GM23248 (cell line): Measurements from ENCODE around the gene AXIN1. TPM values are rescaled to one million over a fixed set of nuclear protein-coding genes. Genes with fewer than 3 reads are reported as not detected.
"Not testable (repeated sequence)": the region's sequence is repeated elsewhere in the genome, so short reads cannot be mapped to it uniquely, and the experiment has no call there.

Experiments used
- DNase-seq: peaks from one replicate; pipeline ENCODE4 v3.0.0-alpha.2; 2015
- H2AFZ ChIP-seq: fragments of 200-600 bp; sonication (generic); 2 replicates; pipeline ENCODE4 v1.6.1; 2016; ENCODE audit warnings: antibody characterized with exemption
- H3F3A ChIP-seq: fragments of 200-600 bp; sonication (generic); 2 replicates; pipeline ENCODE4 v1.6.1; 2016; ENCODE audit warnings: mild to moderate bottlenecking, antibody characterized with exemption, mixed run types; ENCODE audit not compliant: insufficient read depth
- H3K27ac ChIP-seq: fragments of 200-600 bp; sonication (generic); 2 replicates; pipeline ENCODE4 v1.5.1; 2016; ENCODE audit warnings: mild to moderate bottlenecking
- H3K27me3 ChIP-seq: fragments of 200-600 bp; sonication (generic); replicated peaks from 2 replicates; pipeline ENCODE4 v1.6.1; 2016; ENCODE audit warnings: mild to moderate bottlenecking; ENCODE audit not compliant: insufficient read depth
- H3K36me3 ChIP-seq: fragments of 200-600 bp; sonication (generic); 2 replicates; pipeline ENCODE4 v1.6.1; 2016; ENCODE audit warnings: low read depth, mild to moderate bottlenecking
- H3K4me1 ChIP-seq: fragments of 200-600 bp; sonication (generic); 2 replicates; pipeline ENCODE4 v1.6.1; 2016; ENCODE audit warnings: mild to moderate bottlenecking; ENCODE audit not compliant: insufficient read depth
- H3K4me2 ChIP-seq: fragments of 200-600 bp; sonication (generic); one replicate; pipeline ENCODE4 v1.6.1; 2016; ENCODE audit warnings: mild to moderate bottlenecking; ENCODE audit not compliant: unreplicated experiment
- H3K4me3 ChIP-seq: fragments of 200-600 bp; sonication (generic); 2 replicates; pipeline ENCODE4 v1.5.1; 2016; ENCODE audit warnings: mild to moderate bottlenecking
- H3K79me2 ChIP-seq: fragments of 200-600 bp; sonication (generic); 2 replicates; pipeline ENCODE4 v1.6.1; 2016; ENCODE audit warnings: mild to moderate bottlenecking; ENCODE audit not compliant: insufficient read depth
- H3K9ac ChIP-seq: fragments of 200-600 bp; sonication (generic); 2 replicates; pipeline ENCODE4 v1.6.1; 2016; ENCODE audit warnings: mild to moderate bottlenecking
- H3K9me2 ChIP-seq: fragments of 200-600 bp; sonication (generic); 2 replicates; pipeline ENCODE4 v1.6.1; 2016; ENCODE audit warnings: mixed run types, mild to moderate bottlenecking, moderate library complexity; ENCODE audit not compliant: insufficient read depth
- H3K9me3 ChIP-seq: fragments of 200-600 bp; sonication (generic); one replicate; pipeline ENCODE4 v1.6.1; 2017; ENCODE audit warnings: low read depth
- H4K20me1 ChIP-seq: fragments of 200-600 bp; sonication (generic); 2 replicates; pipeline ENCODE4 v1.6.0; 2016; ENCODE audit not compliant: insufficient read depth
- EZH2 ChIP-seq: fragments of 200-600 bp; sonication (generic); IDR thresholded peaks from 2 replicates; pipeline ENCODE4 v1.6.1; 2018; ENCODE audit warnings: antibody characterized with exemption, mild to moderate bottlenecking; ENCODE audit not compliant: insufficient read depth, poor library complexity, severe bottlenecking
- EZH2phosphoT487 ChIP-seq: fragments of 200-600 bp; sonication (generic); IDR thresholded peaks from 2 replicates; pipeline ENCODE4 v1.6.1; 2018; ENCODE audit warnings: antibody characterized with exemption, moderate library complexity, mild to moderate bottlenecking, low read depth; ENCODE audit not compliant: insufficient read depth
- WGBS, 2 experiments: methylation state at CpG; one replicate each; pipeline ENCODE4 v1.1.6; 2015 to 2017; ENCODE audit warnings: low lambda C conversion rate in 2 of 2, low coverage in 1 of 2; ENCODE audit errors: missing lambda C conversion rate in 2 of 2; 5-methylcytosine and 5-hydroxymethylcytosine counted together
- in situ Hi-C: fragments of 300-500 bp; cut with MboI; formaldehyde crosslinking; loops from 2 replicates; pipeline ENCODE4 v1.15.0; 2020
- polyA plus RNA-seq: library from polyadenylated mRNA; unstranded; fragments of >200 nt; fragmentation: Nextera tagmentation; extraction: Ambion mirVana; gene quantifications from 2 replicates; pipeline ENCODE4 v1.2.1, GENCODE V29; 2016
- total RNA-seq: library from RNA; depleted of rRNA; stranded (reverse); fragments of >200 nt; shearing (Covaris generic); gene quantifications from 2 replicates; pipeline ENCODE4 v1.2.3, GENCODE V29; 2014

The AXIN1 gene
- total and polyA plus RNA-seq, 2 experiments from 2014 or later, result 3.3 to 27.1 TPM

- Histone ChIP-seq H3K4me2 (no peak overlapping the region), H3K4me3 (no peak overlapping the region), H3K9me3 (no peaks in the 10 kb centered on the region), H3K79me2 (no peaks in the 10 kb centered on the region), H3K27me3 (no peaks in the 10 kb centered on the region), H3K36me3 (no peaks in the 10 kb centered on the region), H2AFZ (no peak overlapping the region), H3F3A (no peaks in the 10 kb centered on the region), H3K27ac (no peak overlapping the region), H3K9ac (no peak overlapping the region), H4K20me1 (no peaks in the 10 kb centered on the region), H3K9me2 (no peaks in the 10 kb centered on the region), H3K4me1 (no peaks in the 10 kb centered on the region)
- WGBS, 2 experiments, result 72 to 75% methylated on average over 9 to 10 of the region's 10 CpGs
- in situ Hi-C loops, result no loop called here
- TF ChIP-seq EZH2 (no peak), EZH2phosphoT487 (no peak)
- no peak for DNase-seq
These were observed 36.8 kb upstream of the AXIN1 start for GRCh38 chr16:389352-389751.

- H3K27ac ChIP-seq, H3K79me2 ChIP-seq, H3K9me3 ChIP-seq, H3K4me1 ChIP-seq, H3K9ac ChIP-seq, DNase-seq, H4K20me1 ChIP-seq, in situ Hi-C loops, H3K27me3 ChIP-seq, H3K4me3 ChIP-seq, H3K9me2 ChIP-seq, H2AFZ ChIP-seq, H3K36me3 ChIP-seq, H3F3A ChIP-seq, H3K4me2 ChIP-seq: not testable (repeated sequence)
- 61% methylated on average over 20 of the region's 20 CpGs for WGBS, 2 experiments
These were observed 35.5 kb upstream of the AXIN1 start for GRCh38 chr16:387761-388666.

- WGBS, 2 experiments, result 81 to 85% methylated on average over 19 of the region's 19 CpGs
- in situ Hi-C loops, result no loop called here
- no peak overlapping the region for H3K27ac ChIP-seq
- no peaks in the 10 kb centered on the region for H3F3A ChIP-seq
- H3K4me3 ChIP-seq, result no peak overlapping the region
- no peaks in the 10 kb centered on the region for H3K79me2 ChIP-seq
- no peak overlapping the region for H3K9ac ChIP-seq
- peak overlapping the region; percentile 33; the same call in 1 of the 2 replicates for H2AFZ ChIP-seq
- H3K9me2 ChIP-seq, result no peaks in the 10 kb centered on the region
- H3K4me1 ChIP-seq, result no peaks in the 10 kb centered on the region
- no peak for DNase-seq
- TF ChIP-seq EZH2, result no peak
- no peak for TF ChIP-seq EZH2phosphoT487
- H3K27me3 ChIP-seq, result no peaks in the 10 kb centered on the region
- no peaks in the 10 kb centered on the region for H4K20me1 ChIP-seq
- H3K36me3 ChIP-seq, result no peaks in the 10 kb centered on the region
- no peaks in the 10 kb centered on the region for H3K9me3 ChIP-seq
- no peak overlapping the region for H3K4me2 ChIP-seq
These were observed 34.2 kb upstream of the AXIN1 start for GRCh38 chr16:386641-387156.

GRCh38 chr16:383326-384051 is 31.0 kb upstream of the AXIN1 start:
- Histone ChIP-seq H3K4me1 (no peaks in the 10 kb centered on the region), H2AFZ (no peak overlapping the region), H3K4me3 (no peak overlapping the region), H3F3A (no peaks in the 10 kb centered on the region), H3K9me2 (no peaks in the 10 kb centered on the region), H3K9ac (no peak overlapping the region), H3K4me2 (no peak overlapping the region), H4K20me1 (no peaks in the 10 kb centered on the region), H3K27ac (no peak overlapping the region), H3K36me3 (no peaks in the 10 kb centered on the region), H3K79me2 (peaks cover 30% of the 10 kb centered on the region), H3K9me3 (no peaks in the 10 kb centered on the region), H3K27me3 (no peaks in the 10 kb centered on the region)
- WGBS, 2 experiments, result 82 to 85% methylated on average over 28 to 33 of the region's 33 CpGs
- in situ Hi-C loops, result no loop called here
- TF ChIP-seq EZH2, result no peak
- no peak for DNase-seq
